ENCODE measurements around the gene COLGALT1. TPM values are rescaled to one million over a fixed set of nuclear protein-coding genes. Genes with fewer than 3 reads are reported as not detected.

COLGALT1 gene
- polyA plus RNA-seq, 1 of the 3 experiments (the other 2 are of a cell fraction), result 83.8 TPM

DNA sequence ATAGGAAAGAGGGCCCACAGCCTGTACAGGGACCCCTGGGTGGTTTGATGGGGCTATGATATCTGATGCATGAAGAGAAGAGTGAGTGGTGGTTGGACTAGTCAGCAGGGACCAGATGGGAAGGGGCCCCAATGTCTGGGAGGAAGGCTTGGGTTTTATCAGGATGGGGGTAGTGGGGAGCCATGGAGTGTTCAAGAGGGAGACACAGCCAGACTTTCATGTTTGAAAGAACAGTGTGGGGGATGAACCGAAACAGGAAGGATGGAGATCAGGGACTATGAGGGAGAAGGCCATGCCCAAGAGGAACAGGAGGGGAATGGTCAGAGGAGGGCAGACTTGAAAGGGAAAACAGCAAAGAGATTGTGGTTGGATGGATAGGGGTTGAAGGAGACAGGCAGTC is 69.6 kb downstream of the COLGALT1 start:
- TF ChIP-seq JUND (IDR thresholded peaks at IDR 0.05), result no peak
- no peak for TF ChIP-seq SIN3A (IDR thresholded peaks at IDR 0.05; ENCODE audit: borderline replicate concordance, low read depth, low read length)
- TF ChIP-seq TCF12 (IDR thresholded peaks at IDR 0.05), result no peak
- no peak for TF ChIP-seq SMC3 (IDR thresholded peaks at IDR 0.05; ENCODE audit: low read depth, low read length)
- TF ChIP-seq, protein P1, sequence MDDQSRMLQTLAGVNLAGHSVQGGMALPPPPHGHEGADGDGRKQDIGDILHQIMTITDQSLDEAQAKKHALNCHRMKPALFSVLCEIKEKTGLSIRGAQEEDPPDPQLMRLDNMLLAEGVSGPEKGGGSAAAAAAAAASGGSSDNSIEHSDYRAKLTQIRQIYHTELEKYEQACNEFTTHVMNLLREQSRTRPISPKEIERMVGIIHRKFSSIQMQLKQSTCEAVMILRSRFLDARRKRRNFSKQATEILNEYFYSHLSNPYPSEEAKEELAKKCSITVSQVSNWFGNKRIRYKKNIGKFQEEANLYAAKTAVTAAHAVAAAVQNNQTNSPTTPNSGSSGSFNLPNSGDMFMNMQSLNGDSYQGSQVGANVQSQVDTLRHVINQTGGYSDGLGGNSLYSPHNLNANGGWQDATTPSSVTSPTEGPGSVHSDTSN (IDR thresholded peaks at IDR 0.05), result no peak
- TF ChIP-seq, protein P2, sequence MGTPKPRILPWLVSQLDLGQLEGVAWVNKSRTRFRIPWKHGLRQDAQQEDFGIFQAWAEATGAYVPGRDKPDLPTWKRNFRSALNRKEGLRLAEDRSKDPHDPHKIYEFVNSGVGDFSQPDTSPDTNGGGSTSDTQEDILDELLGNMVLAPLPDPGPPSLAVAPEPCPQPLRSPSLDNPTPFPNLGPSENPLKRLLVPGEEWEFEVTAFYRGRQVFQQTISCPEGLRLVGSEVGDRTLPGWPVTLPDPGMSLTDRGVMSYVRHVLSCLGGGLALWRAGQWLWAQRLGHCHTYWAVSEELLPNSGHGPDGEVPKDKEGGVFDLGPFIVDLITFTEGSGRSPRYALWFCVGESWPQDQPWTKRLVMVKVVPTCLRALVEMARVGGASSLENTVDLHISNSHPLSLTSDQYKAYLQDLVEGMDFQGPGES (IDR thresholded peaks at IDR 0.05; ENCODE audit: low read depth, low read length), result no peak
- TF ChIP-seq, protein P3, sequence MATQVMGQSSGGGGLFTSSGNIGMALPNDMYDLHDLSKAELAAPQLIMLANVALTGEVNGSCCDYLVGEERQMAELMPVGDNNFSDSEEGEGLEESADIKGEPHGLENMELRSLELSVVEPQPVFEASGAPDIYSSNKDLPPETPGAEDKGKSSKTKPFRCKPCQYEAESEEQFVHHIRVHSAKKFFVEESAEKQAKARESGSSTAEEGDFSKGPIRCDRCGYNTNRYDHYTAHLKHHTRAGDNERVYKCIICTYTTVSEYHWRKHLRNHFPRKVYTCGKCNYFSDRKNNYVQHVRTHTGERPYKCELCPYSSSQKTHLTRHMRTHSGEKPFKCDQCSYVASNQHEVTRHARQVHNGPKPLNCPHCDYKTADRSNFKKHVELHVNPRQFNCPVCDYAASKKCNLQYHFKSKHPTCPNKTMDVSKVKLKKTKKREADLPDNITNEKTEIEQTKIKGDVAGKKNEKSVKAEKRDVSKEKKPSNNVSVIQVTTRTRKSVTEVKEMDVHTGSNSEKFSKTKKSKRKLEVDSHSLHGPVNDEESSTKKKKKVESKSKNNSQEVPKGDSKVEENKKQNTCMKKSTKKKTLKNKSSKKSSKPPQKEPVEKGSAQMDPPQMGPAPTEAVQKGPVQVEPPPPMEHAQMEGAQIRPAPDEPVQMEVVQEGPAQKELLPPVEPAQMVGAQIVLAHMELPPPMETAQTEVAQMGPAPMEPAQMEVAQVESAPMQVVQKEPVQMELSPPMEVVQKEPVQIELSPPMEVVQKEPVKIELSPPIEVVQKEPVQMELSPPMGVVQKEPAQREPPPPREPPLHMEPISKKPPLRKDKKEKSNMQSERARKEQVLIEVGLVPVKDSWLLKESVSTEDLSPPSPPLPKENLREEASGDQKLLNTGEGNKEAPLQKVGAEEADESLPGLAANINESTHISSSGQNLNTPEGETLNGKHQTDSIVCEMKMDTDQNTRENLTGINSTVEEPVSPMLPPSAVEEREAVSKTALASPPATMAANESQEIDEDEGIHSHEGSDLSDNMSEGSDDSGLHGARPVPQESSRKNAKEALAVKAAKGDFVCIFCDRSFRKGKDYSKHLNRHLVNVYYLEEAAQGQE (IDR thresholded peaks at IDR 0.05; ENCODE audit: low read depth, low read length), result no peak
- TF ChIP-seq MEF2A (IDR thresholded peaks at IDR 0.05; ENCODE audit: borderline replicate concordance, low read depth), result no peak
- TF ChIP-seq RCOR1 (IDR thresholded peaks at IDR 0.05; ENCODE audit: low read length), result no peak
- TF ChIP-seq GABPA (IDR thresholded peaks at IDR 0.05; ENCODE audit: low read depth), result no peak
- TF ChIP-seq TEAD4 (IDR thresholded peaks at IDR 0.05; ENCODE audit: borderline replicate concordance, insufficient read depth), result no peak
- 55% methylated on average over 1 of the region's 1 CpG for WGBS (ENCODE audit: low lambda C conversion rate)

DNA sequence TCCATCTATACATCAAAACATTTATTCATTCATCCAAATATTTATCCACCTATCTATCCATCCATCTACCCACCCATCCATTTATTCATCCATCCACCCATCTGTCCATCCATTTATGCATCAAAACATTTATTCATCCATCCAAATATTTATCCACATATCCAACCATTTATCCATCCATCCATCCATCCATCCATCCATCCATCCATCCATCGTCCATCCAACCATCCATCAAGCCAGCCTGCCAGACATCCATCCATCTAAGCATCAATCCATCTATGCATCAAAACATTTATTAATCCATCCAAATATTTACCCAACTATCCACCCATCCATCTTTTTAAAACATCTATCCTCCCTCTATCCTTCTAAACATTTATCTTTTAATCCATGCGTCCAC is 70.5 kb downstream of the COLGALT1 start:
- WGBS (ENCODE audit: low lambda C conversion rate), result 65% methylated on average over 2 of the region's 2 CpGs
- Histone ChIP-seq H3K4me2 (no peak overlapping the region), H2AFZ (ENCODE audit: low read depth) (no peak overlapping the region), H3K27me3 (ENCODE audit: insufficient read depth) (no peaks in the 10 kb centered on the region), H3K9me3 (no peaks in the 10 kb centered on the region), H3K9me2 (no peaks in the 10 kb centered on the region), H3K79me2 (ENCODE audit: insufficient read depth) (no peaks in the 10 kb centered on the region), H3K4me1 (ENCODE audit: control insufficient read depth in 1 of 2, insufficient read depth in 2 of 2, low read depth in 1 of 2, low read length in 1 of 2) (no peaks in the 10 kb centered on the region), H3K27ac (ENCODE audit: low read depth in 2 of 2, low read length in 1 of 2) (no peak overlapping the region), H3K4me3 (ENCODE audit: low read depth in 2 of 2, low read length in 1 of 2) (no peak overlapping the region), H3K36me3 (replicated peaks in 1 of 2; ENCODE audit: control insufficient read depth in 1 of 2, insufficient read depth in 2 of 2, low read length in 1 of 2) (no peaks in the 10 kb centered on the region), H3K9ac (no peak overlapping the region), H4K20me1 (ENCODE audit: insufficient read depth) (no peaks in the 10 kb centered on the region), H3F3A (replicated peaks; ENCODE audit: insufficient read depth) (no peaks in the 10 kb centered on the region)
- no peak for DNase-seq
- CTCF ChIA-PET, result no interaction called here
- POLR2A ChIA-PET, result no interaction called here
- TF ChIP-seq CHD2 (IDR thresholded peaks at IDR 0.05; ENCODE audit: low read length, partially characterized antibody) (no peak), YY1 (IDR thresholded peaks at IDR 0.05; ENCODE audit: low read depth) (no peak), RAD21 (IDR thresholded peaks at IDR 0.05; ENCODE audit: low read length) (no peak), JUND (IDR thresholded peaks at IDR 0.05) (no peak), NFIC (IDR thresholded peaks at IDR 0.05; ENCODE audit: borderline replicate concordance) (no peak), EZH2phosphoT487 (IDR thresholded peaks at IDR 0.05; ENCODE audit: borderline replicate concordance, low read depth) (no peak), NRF1 (IDR thresholded peaks at IDR 0.05; ENCODE audit: low read depth, low read length) (no peak), RXRA (IDR thresholded peaks at IDR 0.05; ENCODE audit: borderline replicate concordance, low read depth) (no peak), ELF1 (IDR thresholded peaks at IDR 0.05) (no peak), FOXJ3 (CRISPR knock-in tag; IDR thresholded peaks at IDR 0.05) (no peak)
- TF ChIP-seq, protein P2 (IDR thresholded peaks at IDR 0.05; ENCODE audit: low read depth, low read length), result no peak
- TF ChIP-seq, protein P4, sequence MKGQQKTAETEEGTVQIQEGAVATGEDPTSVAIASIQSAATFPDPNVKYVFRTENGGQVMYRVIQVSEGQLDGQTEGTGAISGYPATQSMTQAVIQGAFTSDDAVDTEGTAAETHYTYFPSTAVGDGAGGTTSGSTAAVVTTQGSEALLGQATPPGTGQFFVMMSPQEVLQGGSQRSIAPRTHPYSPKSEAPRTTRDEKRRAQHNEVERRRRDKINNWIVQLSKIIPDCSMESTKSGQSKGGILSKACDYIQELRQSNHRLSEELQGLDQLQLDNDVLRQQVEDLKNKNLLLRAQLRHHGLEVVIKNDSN (IDR thresholded peaks at IDR 0.05; ENCODE audit: borderline replicate concordance, low read depth), result no peak
- TF ChIP-seq, protein P1 (IDR thresholded peaks at IDR 0.05), result no peak

More for the DNA sequence above, 69.6 kb downstream of the COLGALT1 start:
- Histone ChIP-seq H3K4me2 (no peak overlapping the region), H3F3A (replicated peaks; ENCODE audit: insufficient read depth) (no peaks in the 10 kb centered on the region), H3K9me3 (no peaks in the 10 kb centered on the region), H3K9me2 (no peaks in the 10 kb centered on the region), H4K20me1 (ENCODE audit: insufficient read depth) (no peaks in the 10 kb centered on the region), H3K79me2 (ENCODE audit: insufficient read depth) (no peaks in the 10 kb centered on the region), H3K4me1 (ENCODE audit: control insufficient read depth in 1 of 2, insufficient read depth in 2 of 2, low read depth in 1 of 2, low read length in 1 of 2) (no peaks in the 10 kb centered on the region), H3K36me3 (replicated peaks in 1 of 2; ENCODE audit: control insufficient read depth in 1 of 2, insufficient read depth in 2 of 2, low read length in 1 of 2) (no peaks in the 10 kb centered on the region), H3K27ac (ENCODE audit: low read depth in 2 of 2, low read length in 1 of 2) (no peak overlapping the region), H2AFZ (ENCODE audit: low read depth) (no peak overlapping the region), H3K9ac (no peak overlapping the region), H3K27me3 (ENCODE audit: insufficient read depth) (no peaks in the 10 kb centered on the region), H3K4me3 (ENCODE audit: low read depth in 2 of 2, low read length in 1 of 2) (no peak overlapping the region)
- ChIA-PET POLR2A (no interaction called here), CTCF (interaction anchor here (2.0 kb wide), 1 partner anchor 19 kb away, joined by 5 read pairs; no protein-coding TSS in a partner anchor)
- no peak for DNase-seq

Measured in SK-N-SH (cell line).